ENCODE results near the gene TRMT44.
"Not testable (repeated sequence)": the region's sequence is repeated elsewhere in the genome, so short reads cannot be mapped to it uniquely, and the experiment has no call there.

Gene TRMT44

DNA sequence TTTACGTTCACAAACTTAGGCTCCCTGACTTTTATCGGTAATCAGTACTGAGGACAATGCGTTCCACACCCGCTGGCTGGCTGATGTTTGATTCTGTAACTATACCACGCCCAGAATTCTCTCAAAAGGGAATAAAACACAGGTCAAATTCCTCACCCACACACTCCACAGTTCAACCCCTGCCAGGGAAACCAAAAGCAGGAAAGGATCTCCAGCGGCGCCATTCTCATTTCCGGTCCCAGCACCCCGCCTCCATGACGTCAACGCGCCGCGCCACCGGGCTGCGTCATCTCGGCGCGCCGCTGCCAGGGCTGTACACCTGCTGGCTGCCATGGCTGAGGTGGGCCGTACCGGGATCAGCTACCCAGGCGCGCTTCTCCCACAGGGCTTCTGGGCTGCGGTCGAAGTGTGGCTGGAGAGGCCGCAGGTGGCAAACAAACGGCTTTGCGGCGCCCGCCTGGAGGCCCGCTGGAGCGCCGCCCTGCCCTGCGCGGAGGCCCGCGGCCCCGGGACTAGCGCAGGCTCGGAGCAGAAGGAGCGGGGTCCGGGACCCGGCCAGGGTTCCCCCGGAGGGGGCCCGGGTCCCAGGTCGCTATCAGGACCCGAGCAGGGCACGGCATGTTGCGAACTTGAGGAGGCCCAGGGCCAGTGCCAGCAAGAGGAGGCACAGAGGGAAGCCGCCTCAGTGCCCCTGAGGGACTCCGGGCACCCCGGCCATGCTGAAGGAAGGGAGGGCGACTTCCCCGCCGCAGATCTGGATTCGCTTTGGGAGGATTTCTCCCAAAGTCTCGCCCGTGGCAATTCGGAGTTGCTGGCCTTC lies at the start of gene TRMT44, which contains the start of gene ACOX3:
Gene TRMT44, plus strand, starts transcription at position 286 of the 820 bp plus-strand sequence. Its CDS starts 46 bp downstream, at position 332.
Gene ACOX3, minus strand, starts transcription at position 232 of the 820 bp plus-strand sequence. CDS start 24,202 bp downstream, outside the sequence.
- peak; percentile 93 for DNase-seq (ENCODE audit: low spot score)

- DNase-seq (ENCODE audit: low spot score): no peak
These were observed 49.5 kb upstream of the TRMT44 start for GRCh38 chr4:8391071-8391470.

DNA sequence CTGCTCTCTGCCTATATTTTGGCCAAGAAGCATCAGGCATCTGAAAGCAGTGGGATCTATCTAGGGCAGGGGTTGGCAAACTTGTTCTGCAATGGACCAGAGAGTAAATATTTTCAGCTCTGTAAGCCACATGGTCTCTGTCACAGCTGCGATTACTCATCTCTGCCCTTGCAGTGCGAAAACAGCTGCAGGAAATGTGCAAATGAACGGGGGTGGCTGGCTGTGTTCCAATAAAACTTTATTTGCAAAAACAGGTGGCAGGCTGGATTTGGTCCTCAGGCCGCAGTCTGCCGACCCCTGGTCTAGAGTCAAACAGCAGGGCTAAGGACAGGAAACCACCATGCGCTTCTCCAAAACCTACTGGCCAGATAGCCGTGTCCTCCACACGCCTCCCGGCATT lies 48.6 kb upstream of the TRMT44 start:
- peak; percentile 54 for DNase-seq (ENCODE audit: low spot score)

GRCh38 chr4:8392591-8393190 lies 47.9 kb upstream of the TRMT44 start:
- DNase-seq (ENCODE audit: low spot score): no peak

DNA sequence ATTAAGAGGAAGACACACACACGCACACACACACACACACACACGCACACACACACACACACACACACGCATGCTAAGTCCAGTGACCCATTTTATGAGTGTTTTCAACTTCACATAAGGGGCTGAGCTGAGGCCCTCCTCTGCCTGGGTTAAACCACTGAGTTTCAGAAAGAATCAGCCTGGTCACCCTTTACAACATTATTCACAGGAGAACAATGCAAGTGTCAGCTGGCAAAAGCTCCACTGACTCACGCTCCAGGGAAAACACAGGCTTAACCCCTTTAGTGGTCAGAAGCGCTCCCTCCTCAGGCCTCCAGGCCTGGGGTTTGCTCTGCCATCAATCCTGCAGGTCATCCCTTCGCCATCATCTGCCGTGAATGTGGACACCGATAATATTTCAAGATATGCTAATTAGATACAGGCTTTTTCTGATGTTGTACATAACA lies 47.0 kb upstream of the TRMT44 start:
- DNase-seq (ENCODE audit: low spot score): peak; percentile 14

GRCh38 chr4:8394061-8394519 lies 46.5 kb upstream of the TRMT44 start:
- DNase-seq (ENCODE audit: low spot score): no peak

- DNase-seq (ENCODE audit: low spot score): no peak
These were observed 45.8 kb upstream of the TRMT44 start for GRCh38 chr4:8394806-8395205.

DNA sequence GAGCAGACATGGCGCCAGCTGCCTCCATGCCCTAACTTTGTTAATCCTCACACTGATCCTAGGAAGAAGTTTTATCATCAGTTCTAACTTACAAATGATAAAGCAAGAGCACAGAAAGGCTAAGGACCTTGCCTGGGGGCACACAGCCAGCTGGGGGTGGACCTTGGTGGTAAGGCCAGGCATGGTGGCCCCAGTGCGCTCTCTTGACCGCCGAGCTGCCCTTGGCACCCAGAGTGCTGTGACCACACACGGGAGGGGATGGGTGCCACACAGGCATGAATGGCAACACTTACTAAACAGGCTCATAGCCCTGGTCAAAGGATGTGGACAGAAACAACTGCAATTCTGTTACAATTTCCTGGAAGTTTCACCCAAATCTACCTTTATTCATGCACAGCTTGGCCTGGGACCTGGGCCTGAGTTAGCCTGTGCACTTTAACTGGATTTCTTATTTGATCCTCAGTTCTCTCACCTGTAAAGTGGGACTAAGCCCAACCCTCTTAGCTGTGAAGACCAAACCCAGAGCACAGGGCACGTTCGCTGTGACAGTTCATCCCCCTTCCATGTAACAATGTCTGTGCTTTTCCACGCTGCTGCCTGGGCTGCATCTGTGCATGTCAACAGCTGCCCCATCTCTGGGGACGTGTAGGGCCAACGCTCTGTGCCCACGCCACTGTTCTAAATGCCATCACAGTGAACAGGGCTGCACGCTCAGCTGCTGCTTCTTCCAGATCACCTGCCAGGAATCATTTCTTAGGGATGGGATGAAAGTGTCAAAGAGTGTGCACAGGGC lies 44.9 kb upstream of the TRMT44 start:
- DNase-seq (ENCODE audit: low spot score): no peak

- DNase-seq (ENCODE audit: low spot score): no peak
These were observed 43.7 kb upstream of the TRMT44 start for GRCh38 chr4:8396762-8397406.

- no peak for DNase-seq (ENCODE audit: low spot score)
These were observed 42.2 kb upstream of the TRMT44 start for GRCh38 chr4:8398347-8398746.

DNA sequence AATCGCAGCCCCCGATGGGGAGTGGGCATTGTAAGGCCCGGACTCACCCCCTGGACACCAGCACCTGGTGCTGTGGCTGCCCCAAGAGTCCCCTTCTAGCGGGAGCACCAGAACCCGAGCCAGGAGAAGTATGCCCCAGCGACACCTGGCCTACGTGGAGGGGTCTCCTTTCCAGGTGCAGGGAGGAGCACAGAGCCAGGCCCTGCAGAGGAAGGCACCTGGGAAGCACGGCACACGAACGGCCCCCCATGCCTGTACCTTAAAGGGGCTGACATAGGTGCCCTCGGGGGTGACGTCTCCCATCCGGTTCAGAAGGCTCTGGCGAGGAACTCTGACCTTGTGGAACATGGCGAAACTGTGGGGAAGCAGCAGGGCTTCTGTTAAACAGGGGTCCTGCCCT lies 41.3 kb upstream of the TRMT44 start:
- DNase-seq (ENCODE audit: low spot score): no peak

GRCh38 chr4:8400632-8401325 lies 39.8 kb upstream of the TRMT44 start:
- DNase-seq (ENCODE audit: low spot score): no peak

DNA sequence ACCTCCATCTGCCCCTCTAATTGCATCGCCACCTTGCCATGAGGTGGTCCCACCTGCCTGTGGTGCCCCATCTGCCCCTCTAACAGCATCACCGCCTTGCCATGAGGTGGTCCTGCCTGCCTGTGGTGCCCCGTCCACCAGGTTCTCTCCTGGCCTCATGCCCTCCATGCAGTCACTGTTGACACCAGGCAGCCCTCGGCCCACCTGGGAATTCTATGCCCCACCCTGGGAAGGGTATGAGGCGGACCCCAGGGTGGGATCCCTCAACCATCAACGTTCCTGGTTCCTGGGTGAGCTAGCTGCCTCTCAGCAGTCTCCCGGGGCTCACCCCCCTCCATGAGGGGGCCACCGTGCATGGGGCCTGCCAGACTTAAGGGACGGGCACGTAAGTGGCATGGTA lies 38.9 kb upstream of the TRMT44 start:
- no peak for DNase-seq (ENCODE audit: low spot score)

DNA sequence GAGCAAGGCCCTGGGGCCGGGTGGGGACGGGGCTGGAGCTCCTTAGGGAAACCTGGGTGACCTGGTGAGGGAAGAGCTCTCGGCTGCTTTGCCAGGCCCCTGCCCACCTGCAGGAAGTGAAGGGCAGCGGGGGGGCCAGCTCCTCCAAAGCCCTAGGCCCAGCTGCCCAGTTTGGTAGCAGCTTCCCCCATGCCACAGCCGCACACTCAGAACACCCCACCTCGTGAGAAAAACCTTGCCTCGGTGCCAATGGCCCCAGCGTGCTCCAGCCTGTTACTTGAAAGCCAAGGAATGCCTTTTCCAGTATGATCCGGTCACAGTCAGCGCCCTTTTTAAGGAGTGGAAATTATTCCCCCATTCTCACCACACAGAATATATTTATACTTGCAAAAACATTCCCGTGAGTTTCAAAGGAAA lies 38.4 kb upstream of the TRMT44 start:
- no peak for DNase-seq (ENCODE audit: low spot score)

DNA sequence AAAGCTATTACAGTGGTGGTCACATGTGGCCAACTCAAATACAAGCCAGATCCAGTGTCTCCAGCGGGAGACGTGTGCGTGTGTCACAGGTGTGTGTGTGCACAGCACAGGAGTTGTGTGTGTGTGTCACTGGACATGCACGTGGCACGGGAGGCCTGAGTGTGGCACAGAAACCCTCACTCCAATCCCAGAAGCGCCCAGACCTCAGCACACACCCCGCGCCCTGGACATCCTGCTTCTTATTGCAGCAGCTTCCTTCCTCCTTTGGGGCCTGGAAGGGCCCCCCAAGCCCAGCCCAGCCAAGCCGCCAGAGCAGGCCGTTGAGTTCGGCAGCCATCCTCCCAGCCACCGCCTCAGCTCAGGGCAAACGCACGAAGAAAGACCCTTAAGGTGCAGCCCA lies 37.9 kb upstream of the TRMT44 start:
- no peak for DNase-seq (ENCODE audit: low spot score)

DNA sequence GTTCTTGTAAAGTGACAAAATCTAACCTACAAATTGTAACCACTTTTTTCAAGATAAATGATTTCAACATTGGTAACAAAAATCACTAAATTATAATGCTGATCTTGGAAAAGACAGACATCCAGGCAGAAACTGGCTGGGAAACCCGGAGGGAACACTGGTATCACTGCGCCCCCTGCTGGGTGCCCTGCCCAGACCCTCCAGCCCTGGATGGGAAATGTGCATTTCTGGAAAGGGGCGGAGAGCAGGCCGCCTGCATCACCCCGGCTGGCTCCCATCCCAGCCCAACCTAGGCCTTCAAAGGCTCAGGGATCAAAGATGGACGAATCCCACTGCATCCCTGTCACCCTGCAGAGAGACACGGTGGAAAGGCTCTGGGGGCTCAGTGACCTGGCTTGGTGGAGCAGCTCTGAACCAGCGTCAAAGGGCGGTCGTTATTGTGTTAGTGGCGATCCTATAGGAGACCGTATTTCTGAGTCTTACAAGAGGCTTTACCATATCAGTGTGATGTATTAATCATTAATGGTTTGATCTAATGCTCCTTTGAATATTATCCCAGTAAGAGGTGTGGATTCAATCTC lies 37.3 kb upstream of the TRMT44 start:
- peak; percentile 45 for DNase-seq (ENCODE audit: low spot score)

- no peak for DNase-seq (ENCODE audit: low spot score)
These were observed 36.6 kb upstream of the TRMT44 start for GRCh38 chr4:8403976-8404375.

GRCh38 chr4:8404791-8405515 lies 35.6 kb upstream of the TRMT44 start:
- no peak for DNase-seq (ENCODE audit: low spot score)

GRCh38 chr4:8405516-8405875 lies 35.1 kb upstream of the TRMT44 start:
- no peak for DNase-seq (ENCODE audit: low spot score)

GRCh38 chr4:8406887-8407286 lies 33.7 kb upstream of the TRMT44 start:
- DNase-seq (ENCODE audit: low spot score): not testable (repeated sequence)
